ENCODE data around the gene BCAP31.

GRCh38 chrX:153670748-153671588 lies 53.2 kb downstream of the BCAP31 start:
- TF ChIP-seq, protein P1, sequence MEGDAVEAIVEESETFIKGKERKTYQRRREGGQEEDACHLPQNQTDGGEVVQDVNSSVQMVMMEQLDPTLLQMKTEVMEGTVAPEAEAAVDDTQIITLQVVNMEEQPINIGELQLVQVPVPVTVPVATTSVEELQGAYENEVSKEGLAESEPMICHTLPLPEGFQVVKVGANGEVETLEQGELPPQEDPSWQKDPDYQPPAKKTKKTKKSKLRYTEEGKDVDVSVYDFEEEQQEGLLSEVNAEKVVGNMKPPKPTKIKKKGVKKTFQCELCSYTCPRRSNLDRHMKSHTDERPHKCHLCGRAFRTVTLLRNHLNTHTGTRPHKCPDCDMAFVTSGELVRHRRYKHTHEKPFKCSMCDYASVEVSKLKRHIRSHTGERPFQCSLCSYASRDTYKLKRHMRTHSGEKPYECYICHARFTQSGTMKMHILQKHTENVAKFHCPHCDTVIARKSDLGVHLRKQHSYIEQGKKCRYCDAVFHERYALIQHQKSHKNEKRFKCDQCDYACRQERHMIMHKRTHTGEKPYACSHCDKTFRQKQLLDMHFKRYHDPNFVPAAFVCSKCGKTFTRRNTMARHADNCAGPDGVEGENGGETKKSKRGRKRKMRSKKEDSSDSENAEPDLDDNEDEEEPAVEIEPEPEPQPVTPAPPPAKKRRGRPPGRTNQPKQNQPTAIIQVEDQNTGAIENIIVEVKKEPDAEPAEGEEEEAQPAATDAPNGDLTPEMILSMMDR (IDR thresholded peaks at IDR 0.05), result no peak
- TF ChIP-seq POLR2A (IDR thresholded peaks at IDR 0.05) (no peak), POLR2AphosphoS5 (IDR thresholded peaks at IDR 0.05; ENCODE audit: insufficient read depth in 1 of 2, low read depth in 1 of 2) (no peak)

All from vagina (tissue), 2 donors.